ENCODE measurements around the gene ZNF740. TPM values are rescaled to one million over a fixed set of nuclear protein-coding genes. Genes with fewer than 3 reads are reported as not detected.

Gene ZNF740
- total and polyA plus RNA-seq, 2 of the 8 experiments (the other 6 are each of a cell fraction or from before 2014, with no cell fraction given) = 8.2 to 40.0 TPM

- TF ChIP-seq CHD7 (IDR thresholded peaks at IDR 0.05; ENCODE audit: insufficient replicate concordance, low read length) (no peak), KDM4A (IDR thresholded peaks at IDR 0.05; ENCODE audit: low read depth, low read length, severe bottlenecking) (no peak), RFX5 (IDR thresholded peaks at IDR 0.05; ENCODE audit: borderline replicate concordance, low read depth, low read length) (no peak), EZH2 (IDR thresholded peaks at IDR 0.05; ENCODE audit: low read depth, low read length, severe bottlenecking) (no peak)
Observed at GRCh38 chr12:53160000-53160399, 20.5 kb upstream of the ZNF740 start (continued).
